GM19099 (cell line): ENCODE measurements around the gene ANO8.

ENCODE experiments used
- POLR2A ChIP-seq: IDR thresholded peaks from 3 replicates; pipeline ENCODE4 v1.6.1; 2011; ENCODE audit warnings: low read depth; ENCODE audit not compliant: insufficient read length; ENCODE audit errors: extremely low read depth

The ANO8 gene, protein sequence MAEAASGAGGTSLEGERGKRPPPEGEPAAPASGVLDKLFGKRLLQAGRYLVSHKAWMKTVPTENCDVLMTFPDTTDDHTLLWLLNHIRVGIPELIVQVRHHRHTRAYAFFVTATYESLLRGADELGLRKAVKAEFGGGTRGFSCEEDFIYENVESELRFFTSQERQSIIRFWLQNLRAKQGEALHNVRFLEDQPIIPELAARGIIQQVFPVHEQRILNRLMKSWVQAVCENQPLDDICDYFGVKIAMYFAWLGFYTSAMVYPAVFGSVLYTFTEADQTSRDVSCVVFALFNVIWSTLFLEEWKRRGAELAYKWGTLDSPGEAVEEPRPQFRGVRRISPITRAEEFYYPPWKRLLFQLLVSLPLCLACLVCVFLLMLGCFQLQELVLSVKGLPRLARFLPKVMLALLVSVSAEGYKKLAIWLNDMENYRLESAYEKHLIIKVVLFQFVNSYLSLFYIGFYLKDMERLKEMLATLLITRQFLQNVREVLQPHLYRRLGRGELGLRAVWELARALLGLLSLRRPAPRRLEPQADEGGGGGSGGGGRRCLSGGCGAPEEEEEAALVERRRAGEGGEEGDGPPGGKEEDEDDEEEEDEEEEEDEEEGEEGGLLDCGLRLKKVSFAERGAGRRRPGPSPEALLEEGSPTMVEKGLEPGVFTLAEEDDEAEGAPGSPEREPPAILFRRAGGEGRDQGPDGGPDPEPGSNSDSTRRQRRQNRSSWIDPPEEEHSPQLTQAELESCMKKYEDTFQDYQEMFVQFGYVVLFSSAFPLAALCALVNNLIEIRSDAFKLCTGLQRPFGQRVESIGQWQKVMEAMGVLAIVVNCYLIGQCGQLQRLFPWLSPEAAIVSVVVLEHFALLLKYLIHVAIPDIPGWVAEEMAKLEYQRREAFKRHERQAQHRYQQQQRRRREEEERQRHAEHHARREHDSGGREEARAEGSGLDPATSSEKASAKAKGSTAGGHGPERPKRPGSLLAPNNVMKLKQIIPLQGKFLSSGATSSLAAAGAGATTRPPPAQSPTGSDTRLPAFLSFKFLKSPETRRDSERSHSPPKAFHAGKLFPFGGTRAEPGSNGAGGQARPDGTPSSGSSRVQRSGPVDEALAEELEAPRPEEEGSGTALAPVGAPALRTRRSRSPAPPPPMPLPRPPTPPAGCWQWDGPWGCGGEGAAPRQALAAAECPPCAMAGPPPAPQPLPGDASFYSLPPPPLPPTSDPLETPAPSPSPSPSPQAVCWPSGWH

GRCh38 chr19:17334414-17335409 is at the start of gene ANO8:
Gene ANO8, minus strand, starts transcription at chr19:17334855. Its CDS starts 185 bp downstream, at chr19:17334670.
- peak; percentile 15 for TF ChIP-seq POLR2A

GRCh38 chr19:17380426-17381138 is 45.9 kb upstream of the ANO8 start:
- no peak for TF ChIP-seq POLR2A

GRCh38 chr19:17379221-17379631 is 44.6 kb upstream of the ANO8 start:
- no peak for TF ChIP-seq POLR2A

DNA sequence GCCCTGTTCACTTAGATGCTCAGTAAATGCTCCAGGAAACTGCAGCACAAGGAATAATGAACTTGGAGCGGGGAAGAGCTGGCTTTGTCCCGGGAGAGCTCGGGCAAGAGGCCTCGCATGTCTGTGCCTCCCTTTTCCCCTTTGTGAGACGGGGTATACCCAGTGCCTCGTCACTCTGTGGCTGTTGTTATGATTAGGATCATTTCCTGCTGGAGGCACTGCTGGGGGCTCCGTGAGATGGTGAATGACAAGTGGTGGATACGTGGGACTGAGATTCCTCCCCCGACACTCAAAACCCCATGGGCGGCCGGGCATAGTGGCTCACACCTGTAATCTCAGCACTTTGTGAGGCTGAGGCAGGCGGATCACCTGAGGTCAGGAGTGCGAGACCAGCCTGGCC is 43.6 kb upstream of the ANO8 start:
- TF ChIP-seq POLR2A, result no peak

DNA sequence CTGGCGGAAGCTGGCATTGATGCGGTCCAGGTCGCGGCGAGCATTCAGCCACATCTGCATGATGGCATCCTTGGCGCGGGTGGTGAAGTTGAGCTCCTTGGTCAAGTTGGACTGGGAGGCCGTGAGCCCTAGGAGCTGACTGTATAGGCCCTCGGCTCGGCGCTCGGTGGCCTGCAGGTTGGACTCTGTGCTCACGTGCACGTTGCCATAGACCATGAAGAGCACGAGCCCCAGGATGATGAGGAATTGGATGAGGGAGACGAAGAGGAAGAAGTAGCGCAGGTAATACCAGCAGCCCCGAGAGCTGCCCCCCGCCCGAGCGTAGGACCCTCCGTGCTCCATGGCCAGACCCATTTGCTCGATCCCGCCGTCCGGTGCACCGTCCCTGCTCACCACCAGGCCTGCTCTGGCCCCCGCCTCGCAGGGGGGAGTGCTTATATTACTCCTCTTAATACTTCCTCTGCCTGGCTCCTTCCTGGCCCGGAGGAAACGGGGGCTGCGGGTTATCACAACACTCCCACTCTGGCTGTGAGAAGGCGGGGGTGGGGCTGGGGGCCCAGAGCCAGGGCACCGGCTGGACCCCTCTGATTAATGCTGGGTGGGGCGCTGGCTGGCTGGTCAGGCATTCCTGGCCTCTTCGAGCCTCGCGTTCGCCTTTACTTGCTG is 42.4 kb upstream of the ANO8 start, which contains the start of gene PLVAP:
Gene PLVAP, minus strand, starts transcription at position 408 of the 666 bp plus-strand sequence. Its CDS starts 54 bp downstream, at position 354.
- no peak for TF ChIP-seq POLR2A

DNA sequence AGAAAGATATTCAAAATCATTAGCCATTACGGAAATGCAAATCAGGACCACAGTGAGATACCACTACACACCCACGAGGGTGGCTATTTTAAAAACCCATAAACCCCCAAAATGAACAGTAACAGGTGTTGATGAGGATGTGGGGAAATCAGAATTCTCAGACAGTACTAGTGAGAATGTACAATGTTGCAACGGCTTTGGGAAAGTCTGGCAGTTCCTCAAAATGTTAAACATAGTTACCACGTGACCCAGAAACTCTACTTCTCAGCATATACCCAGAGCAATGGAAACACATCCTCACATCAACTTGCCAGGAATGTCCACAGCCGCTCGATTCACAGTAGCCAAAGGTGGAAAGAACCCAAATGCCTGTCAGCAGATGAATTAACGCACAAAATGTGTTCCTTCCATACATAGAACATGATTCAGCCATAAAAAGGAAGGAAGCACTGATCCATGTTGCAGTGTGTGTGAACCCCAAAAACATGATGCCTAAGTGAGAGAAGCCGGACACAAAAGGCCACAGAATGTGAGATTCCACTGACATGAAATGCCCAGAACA is 35.5 kb upstream of the ANO8 start:
- TF ChIP-seq POLR2A, result peak; percentile 28

DNA sequence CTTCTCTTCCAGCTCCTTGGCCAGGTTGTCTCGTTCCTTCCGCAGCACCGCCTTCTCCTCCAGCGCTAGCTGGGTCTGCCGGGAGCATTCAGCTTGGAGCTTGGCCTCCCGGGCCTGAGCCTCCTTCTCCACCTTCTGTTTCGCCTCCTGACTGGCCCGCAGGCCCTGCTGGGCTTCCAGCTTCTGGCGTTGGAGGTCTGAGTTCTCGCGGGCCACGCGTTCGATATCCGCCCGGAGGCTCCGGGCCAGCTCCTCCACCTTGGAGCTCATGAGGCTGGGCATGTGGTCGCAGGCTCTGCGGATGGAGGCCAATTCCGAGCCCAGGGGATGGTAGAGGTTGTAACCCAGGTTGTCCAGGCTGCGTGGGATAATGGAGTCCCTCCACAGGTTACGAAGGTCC is 30.7 kb upstream of the ANO8 start:
- TF ChIP-seq POLR2A, result no peak

- no peak for TF ChIP-seq POLR2A
These were observed 25.5 kb upstream of the ANO8 start for GRCh38 chr19:17359905-17360800.

DNA sequence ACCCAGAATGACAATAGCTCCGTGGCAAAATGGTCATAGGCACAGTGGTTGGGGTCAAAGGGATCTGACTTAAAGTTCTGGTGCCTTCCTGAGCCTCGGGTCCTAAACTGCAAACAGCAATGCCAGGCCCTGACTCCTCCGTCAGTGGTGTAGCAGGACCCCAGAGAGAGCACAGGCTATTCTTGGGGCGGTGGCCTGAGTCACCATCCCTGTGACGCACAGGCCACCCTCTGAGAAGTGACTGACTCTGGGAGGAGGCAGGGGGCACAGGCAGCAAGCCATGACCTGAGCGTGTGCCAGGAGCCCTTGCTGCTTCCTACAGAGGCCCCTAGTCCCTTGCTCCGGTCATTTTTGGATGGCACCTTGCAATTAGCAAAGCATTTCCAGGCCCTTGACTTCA is 23.7 kb upstream of the ANO8 start:
- TF ChIP-seq POLR2A, result no peak

DNA sequence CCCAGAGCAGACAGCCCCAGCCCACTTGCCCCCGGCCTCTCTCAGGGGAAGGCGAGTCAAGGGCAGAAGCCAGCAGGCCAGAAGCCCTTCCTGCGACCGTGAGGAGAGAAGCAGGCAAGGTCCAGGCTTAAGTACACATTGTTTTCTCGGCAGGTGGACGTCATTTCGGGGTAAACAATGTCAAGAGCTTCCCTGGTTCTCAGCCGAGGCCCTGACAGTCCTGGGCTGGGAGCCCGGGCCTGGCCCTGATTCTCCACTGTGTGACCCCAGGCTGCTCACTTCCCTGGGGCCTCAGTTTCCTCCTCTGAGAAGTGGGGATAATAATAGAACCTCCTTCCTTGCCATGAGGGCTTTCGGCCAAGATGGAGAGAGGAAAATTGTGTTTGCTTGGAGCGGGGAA is 23.1 kb upstream of the ANO8 start:
- no peak for TF ChIP-seq POLR2A

DNA sequence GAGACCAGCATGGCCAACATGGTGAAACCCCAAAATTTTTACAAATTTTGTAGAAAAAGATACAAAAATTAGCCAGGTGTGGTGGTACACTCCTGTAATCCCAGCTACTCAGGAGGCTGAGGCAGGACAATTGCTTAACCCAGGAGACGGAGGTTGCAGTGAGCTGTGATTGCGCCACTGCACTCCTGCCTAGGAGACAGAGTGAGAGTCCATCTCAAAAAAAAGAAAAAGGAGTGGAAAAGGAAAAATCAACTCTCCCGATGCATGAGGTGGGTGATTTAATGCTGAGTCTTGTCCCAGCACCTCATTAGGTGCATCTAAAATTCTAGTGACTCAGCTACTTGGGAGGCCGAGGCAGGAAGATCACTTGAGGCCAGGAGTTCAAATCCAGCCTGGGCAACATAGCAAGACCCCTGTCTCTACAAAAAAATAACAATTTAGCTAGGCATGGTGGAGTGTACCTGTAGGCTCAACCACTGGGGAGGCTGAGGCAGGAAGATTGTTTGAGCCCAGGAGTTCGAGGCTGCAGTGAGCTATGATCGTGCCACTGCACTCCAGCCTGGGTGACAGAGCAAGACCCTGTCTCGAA is 22.5 kb upstream of the ANO8 start:
- no peak for TF ChIP-seq POLR2A
